ENCODE measurements around the gene PREP. TPM values are rescaled to one million over a fixed set of nuclear protein-coding genes. Genes with fewer than 3 reads are reported as not detected.

PREP gene
- total and polyA plus RNA-seq, 3 donors from 2014 or later, result 53.7 to 66.6 (median 56.4) TPM

DNA sequence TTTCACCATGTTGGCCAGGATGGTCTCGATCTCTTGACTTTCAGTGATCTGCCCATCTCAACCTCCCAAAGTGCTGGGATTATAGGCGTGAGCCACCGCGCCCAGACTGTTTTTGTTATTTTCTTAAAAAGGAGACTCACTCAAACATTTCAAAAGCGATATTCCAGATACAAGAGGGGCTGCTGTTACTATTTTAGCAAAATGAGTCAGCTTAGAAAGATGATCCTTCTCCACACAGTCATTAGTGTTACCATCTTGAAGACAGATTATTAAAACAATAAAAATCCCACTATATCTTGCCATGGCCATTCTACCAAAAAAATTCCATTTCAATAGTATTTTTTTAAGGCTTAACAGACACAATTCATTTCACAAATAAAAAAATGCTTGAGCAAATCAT is 102.8 kb downstream of the PREP start:
- no peaks in the 10 kb centered on the region for H3K27me3 ChIP-seq
- no peak for DNase-seq
- H3K4me3 ChIP-seq, result no peak overlapping the region
- WGBS, 2 donors, result 92 to 93% methylated on average over 5 of the region's 5 CpGs
- H3K36me3 ChIP-seq (ENCODE audit: low read depth, missing control alignments), result no peaks in the 10 kb centered on the region
- H3K9me3 ChIP-seq, result no peaks in the 10 kb centered on the region
- intact Hi-C loops (cut with DNase I; ENCODE audit: low total_unique reads), result no loop called here
- TF ChIP-seq POLR2A (IDR thresholded peaks at IDR 0.05), result no peak
- H3K27ac ChIP-seq, result no peak overlapping the region
- no peaks in the 10 kb centered on the region for H3K4me1 ChIP-seq

DNA sequence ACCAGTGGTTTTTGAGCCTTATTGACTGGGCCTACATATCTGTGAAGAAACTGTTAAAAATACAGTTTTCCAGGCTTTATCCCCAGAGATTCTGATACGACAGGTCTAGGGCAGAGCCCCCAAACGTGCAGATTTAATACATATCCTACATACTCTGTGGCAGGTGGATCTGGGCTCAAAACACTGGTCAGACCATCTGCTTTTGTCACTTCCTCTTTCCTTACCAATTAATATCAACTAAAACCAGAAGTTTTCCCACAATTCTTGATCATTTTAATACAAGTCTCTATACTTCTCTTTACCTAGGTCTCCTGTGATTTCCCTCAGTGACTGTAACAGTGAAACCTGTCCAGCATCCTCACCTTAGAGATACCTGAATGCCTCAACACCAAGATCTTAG is 108.8 kb downstream of the PREP start:
- Histone ChIP-seq H3K4me1 (peaks cover 19% of the 10 kb centered on the region), H3K4me3 (no peak overlapping the region), H3K27ac (no peak overlapping the region), H3K27me3 (no peaks in the 10 kb centered on the region), H3K9me3 (no peaks in the 10 kb centered on the region), H3K36me3 (ENCODE audit: low read depth, missing control alignments) (no peaks in the 10 kb centered on the region)
- DNase-seq, result no peak
- intact Hi-C loops (cut with DNase I; ENCODE audit: low total_unique reads), result no loop called here
- 69 to 91% methylated on average over 2 of the region's 2 CpGs for WGBS, 2 donors
- no peak for TF ChIP-seq POLR2A (IDR thresholded peaks at IDR 0.05)
- TF ChIP-seq, protein P1, sequence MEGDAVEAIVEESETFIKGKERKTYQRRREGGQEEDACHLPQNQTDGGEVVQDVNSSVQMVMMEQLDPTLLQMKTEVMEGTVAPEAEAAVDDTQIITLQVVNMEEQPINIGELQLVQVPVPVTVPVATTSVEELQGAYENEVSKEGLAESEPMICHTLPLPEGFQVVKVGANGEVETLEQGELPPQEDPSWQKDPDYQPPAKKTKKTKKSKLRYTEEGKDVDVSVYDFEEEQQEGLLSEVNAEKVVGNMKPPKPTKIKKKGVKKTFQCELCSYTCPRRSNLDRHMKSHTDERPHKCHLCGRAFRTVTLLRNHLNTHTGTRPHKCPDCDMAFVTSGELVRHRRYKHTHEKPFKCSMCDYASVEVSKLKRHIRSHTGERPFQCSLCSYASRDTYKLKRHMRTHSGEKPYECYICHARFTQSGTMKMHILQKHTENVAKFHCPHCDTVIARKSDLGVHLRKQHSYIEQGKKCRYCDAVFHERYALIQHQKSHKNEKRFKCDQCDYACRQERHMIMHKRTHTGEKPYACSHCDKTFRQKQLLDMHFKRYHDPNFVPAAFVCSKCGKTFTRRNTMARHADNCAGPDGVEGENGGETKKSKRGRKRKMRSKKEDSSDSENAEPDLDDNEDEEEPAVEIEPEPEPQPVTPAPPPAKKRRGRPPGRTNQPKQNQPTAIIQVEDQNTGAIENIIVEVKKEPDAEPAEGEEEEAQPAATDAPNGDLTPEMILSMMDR (IDR thresholded peaks at IDR 0.05), result no peak

DNA sequence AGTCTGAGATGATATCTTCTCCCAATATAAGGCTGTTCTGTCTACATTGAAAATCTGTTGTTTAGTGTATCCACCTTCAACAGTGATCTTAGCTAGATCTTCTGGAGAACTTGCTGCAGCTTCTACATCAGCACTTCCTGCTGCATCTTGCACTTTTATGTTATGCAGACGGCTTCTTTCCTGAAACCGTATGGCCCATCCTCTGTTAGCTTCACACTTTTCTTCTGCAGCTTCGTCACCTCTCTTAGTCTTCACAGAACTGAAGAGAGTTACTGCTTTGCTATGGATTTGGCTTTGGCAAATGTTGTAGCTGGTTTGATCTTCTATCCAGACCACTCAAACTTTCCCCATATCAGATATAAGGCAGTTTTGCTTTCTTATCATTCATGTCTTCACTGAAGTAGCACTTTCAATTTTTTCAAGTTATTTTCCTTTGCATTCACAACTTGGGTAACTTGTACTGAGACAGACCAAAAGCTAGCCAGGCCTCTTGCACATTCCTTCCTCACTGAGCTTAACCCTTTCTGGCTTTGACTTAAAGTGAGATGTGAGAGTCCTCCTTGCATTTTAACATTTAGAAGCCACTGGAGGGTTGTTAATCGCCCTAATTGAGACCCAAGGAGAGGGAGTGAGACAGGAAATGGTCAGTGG is 110.1 kb downstream of the PREP start:
- H3K27me3 ChIP-seq, result no peaks in the 10 kb centered on the region
- no peak for DNase-seq
- intact Hi-C loops (cut with DNase I; ENCODE audit: low total_unique reads), result no loop called here
- H3K9me3 ChIP-seq, result no peaks in the 10 kb centered on the region
- 88 to 94% methylated on average over 4 of the region's 4 CpGs for whole genome bisulfite sequencing, 2 donors
- no peak overlapping the region for H3K27ac ChIP-seq
- peaks cover 19% of the 10 kb centered on the region for H3K4me1 ChIP-seq
- TF ChIP-seq, protein P1 (IDR thresholded peaks at IDR 0.05), result no peak
- no peak for TF ChIP-seq POLR2A (IDR thresholded peaks at IDR 0.05)
- no peak overlapping the region for H3K4me3 ChIP-seq
- no peaks in the 10 kb centered on the region for H3K36me3 ChIP-seq (ENCODE audit: low read depth, missing control alignments)

DNA sequence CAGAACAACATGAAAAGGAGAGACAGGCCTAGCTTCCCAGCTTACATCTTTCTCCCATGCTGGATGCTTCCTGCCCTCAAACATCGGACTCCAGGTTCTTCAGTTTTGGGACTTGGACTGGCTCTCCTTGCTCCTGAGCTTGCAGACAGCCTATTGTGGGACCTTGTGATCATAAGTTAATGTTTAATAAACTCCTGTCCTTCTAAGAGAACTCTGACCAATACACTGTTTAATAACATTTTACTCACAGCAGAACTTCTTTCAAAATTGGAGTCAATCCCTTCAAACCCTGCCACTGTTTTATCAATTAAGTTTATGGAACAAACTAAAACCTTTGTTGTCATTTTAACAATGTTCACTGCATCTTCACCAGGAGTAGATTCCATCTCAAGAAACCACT is 111.4 kb downstream of the PREP start:
- H3K4me1 ChIP-seq, result peaks cover 19% of the 10 kb centered on the region
- 83 to 90% methylated on average over 1 of the region's 1 CpG for WGBS, 2 donors

DNA sequence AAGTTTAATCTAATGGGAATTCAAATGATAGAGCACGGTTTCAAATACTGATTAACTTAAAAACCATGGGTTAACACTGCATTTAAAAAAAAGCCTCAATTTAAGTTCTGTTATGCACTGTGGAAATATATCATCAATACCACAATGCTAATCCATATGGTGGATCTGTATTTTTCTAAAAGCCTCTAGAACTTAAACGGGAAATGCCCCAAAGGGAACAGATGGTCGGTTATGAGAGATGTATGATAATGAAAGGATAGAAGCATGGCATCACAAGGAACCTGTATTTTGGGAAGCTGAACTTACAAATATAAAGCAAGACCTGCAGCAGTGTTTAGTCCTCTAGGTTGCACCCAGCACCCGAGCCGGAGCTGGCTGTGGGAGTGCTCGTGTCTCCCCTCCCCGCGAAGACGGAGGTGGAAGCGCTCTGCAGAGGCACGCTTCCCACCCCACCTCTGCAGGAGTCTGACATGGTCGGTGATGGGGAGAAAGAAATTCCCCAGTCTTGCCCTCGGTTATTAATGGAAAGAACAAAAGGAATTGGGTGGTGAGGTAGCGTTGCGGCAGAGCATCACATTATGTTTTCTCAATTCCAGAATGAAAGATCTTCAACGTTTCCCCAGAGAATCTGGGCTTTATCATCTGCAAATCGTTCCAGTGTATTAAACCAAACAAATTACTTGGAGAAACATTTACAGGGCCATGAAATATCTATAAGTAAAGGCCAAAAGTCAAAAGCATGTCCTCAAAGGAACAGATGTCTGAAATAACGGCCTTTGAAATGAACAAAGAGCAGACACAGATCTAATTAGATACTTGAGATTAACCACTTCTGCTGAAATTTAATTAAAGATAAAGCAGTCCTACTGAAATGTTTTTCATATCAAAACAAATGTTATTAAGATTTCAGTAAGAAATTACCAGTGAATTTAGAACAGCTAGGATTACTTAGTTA is 120.0 kb downstream of the PREP start:
- WGBS, 2 donors, result 91 to 94% methylated on average over 13 to 18 of the region's 18 CpGs
- no peaks in the 10 kb centered on the region for H3K36me3 ChIP-seq (ENCODE audit: low read depth, missing control alignments)
- intact Hi-C loops (cut with DNase I; ENCODE audit: low total_unique reads), result no loop called here
- no peak for TF ChIP-seq POLR2A (IDR thresholded peaks at IDR 0.05)
- TF ChIP-seq, protein P1 (IDR thresholded peaks at IDR 0.05), result no peak
- no peak for DNase-seq
- H3K9me3 ChIP-seq, result no peaks in the 10 kb centered on the region
- H3K27ac ChIP-seq, result no peak overlapping the region
- H3K4me3 ChIP-seq, result no peak overlapping the region
- no peaks in the 10 kb centered on the region for H3K4me1 ChIP-seq
- no peaks in the 10 kb centered on the region for H3K27me3 ChIP-seq

More for the DNA sequence above, 111.4 kb downstream of the PREP start:
- DNase-seq, result no peak
- intact Hi-C loops (cut with DNase I; ENCODE audit: low total_unique reads), result no loop called here
- no peak overlapping the region for H3K27ac ChIP-seq
- H3K36me3 ChIP-seq (ENCODE audit: low read depth, missing control alignments), result no peaks in the 10 kb centered on the region
- no peaks in the 10 kb centered on the region for H3K27me3 ChIP-seq
- no peaks in the 10 kb centered on the region for H3K9me3 ChIP-seq
- H3K4me3 ChIP-seq, result no peak overlapping the region
- TF ChIP-seq, protein P1 (IDR thresholded peaks at IDR 0.05), result no peak
- no peak for TF ChIP-seq POLR2A (IDR thresholded peaks at IDR 0.05)

Data from testis (tissue), 3 donors.